HT-29 (cell line): ENCODE data around the gene ARHGEF5. TPM values are rescaled to one million over a fixed set of nuclear protein-coding genes. Genes with fewer than 3 reads are reported as not detected.
"Not testable (repeated sequence)": the region's sequence is repeated elsewhere in the genome, so short reads cannot be mapped to it uniquely, and the experiment has no call there.

Source experiments
- DNase-seq: peaks from one replicate; pipeline ENCODE4 v3.0.0-alpha.2; 2015; ENCODE audit warnings: low spot score
- total RNA-seq: library from RNA; depleted of rRNA; stranded (reverse); fragments of >200 nt; shearing (Covaris generic); gene quantifications from 2 replicates; pipeline ENCODE4 v1.2.3, GENCODE V29; 2014; rRNA removed

Gene ARHGEF5
- 24.4 and 28.4 TPM in 2 replicates for total RNA-seq

DNA sequence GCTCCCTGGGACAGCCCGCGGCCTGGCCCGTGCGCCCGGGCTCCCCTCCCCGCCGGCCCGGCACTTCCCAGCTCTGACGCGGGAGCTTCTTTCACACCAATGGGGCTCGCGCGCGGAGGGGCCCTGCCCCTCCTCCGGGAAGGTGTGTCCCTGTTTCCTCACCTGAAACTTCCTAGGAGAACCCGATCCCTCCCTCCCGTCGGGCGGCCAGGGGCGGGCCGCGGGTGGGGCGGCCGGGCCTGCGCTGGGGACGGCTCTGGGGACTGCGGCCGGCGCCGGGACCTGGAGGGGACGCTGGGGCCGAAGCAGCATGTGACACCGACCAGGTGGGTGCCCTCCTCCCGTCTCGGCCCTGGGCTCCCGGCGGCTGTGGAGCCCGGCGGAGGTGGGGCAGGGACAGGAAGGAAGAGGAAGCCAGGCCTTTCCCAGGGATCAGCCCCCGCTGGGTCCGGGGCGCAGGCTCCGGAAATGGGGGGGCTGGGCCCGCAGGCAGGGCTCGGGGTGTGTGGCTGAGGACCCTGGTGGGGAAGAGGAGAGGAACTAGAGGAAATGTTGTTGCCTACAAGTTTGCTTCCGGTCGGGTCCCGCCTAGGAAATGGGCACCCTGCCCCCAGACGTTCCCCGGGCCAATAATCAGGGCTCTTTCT, at the start of gene ARHGEF5:
TSS of gene ARHGEF5 (plus strand) at position 227 of the 647 bp plus-strand sequence. CDS start 7,268 bp downstream, outside the sequence.
- not testable (repeated sequence) for DNase-seq

DNA sequence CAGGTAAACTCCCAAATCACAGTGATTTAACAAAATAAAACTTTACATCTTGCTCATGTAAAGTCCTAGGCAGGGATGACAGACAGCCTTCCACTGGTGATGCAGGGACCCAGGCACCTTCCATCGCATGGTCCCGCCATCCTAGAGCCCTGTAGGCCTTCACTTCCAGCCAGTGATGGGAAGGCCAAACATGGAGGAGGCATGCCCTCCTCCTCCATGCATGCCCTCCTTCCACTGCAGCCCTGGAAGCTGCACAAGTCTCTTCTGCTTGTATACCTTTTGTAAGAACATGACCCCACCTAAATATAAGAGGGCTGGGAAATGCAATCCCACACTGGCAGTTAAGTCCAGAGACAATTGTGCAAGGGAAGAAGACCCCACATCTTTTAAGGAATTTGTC, 45.5 kb upstream of the ARHGEF5 start:
- DNase-seq: not testable (repeated sequence)

DNA sequence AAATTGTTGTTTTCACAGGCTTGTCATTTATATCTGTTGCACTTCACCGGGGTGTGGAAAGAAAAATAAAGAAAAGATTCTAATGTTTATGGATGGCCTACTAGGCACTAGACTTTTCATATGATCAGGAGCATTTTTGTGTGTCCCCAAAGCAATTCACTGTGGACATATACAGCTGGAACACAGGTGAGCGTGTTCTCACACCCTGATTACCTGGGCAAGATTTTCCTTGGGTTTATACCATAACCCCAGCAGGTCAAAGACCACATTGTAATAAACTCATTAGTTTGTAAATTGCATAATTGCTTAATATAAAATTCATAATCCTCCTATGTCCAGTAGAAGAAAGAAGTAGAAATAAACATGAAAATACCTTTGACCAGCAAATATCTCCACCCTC, 44.0 kb upstream of the ARHGEF5 start:
- not testable (repeated sequence) for DNase-seq

DNA sequence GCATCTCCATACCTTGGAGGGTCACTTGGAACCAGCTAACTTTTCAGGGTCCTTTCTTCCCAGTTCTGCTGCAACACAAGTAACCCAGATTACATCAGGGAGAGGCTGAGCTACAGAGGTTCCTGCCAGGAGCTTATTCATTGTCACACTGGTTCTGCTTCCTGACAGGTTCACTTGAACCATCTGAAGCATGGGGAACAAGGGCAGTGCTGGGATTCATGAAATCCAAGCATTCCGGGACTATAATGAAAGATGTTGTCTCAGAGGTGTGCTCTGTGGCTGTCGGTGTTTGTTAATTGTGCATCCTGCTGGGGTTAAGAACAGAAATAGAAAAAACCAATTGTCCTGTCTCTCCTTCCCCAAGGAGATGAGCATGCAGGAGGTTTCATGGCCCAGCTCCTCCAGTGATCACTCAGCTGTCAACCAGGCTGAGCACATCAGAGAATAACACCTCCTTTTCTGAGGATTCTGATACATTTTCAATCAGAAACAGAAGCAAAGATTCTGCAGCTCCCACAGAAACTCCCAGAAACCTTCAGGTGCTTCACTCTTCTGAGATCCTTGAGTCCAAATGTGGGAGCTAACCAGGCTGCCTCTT, 43.2 kb upstream of the ARHGEF5 start, which contains the start of gene OR2A1:
TSS of gene OR2A1 (plus strand) at position 548 of the 598 bp plus-strand sequence. CDS start 5,706 bp downstream, outside the sequence.
- not testable (repeated sequence) for DNase-seq

DNA sequence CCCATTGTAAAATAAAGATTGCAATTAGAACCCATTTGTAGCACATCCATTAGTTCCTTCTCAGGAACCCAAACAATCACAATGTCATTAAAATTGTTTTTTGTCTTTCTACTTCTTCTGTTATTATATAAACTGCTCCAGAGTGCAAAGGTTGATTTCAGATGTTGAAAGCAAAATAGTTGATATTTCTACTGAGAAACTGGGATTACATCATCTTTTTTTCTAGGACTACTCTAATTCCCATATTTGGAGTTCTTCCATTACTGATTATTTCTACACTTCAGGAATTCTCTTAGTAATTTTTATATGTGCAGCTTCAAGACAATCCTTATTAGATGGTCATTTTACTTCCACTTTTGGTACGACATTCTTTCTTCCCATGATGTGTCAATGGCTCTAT, 37.7 kb upstream of the ARHGEF5 start:
- DNase-seq: not testable (repeated sequence)

DNA sequence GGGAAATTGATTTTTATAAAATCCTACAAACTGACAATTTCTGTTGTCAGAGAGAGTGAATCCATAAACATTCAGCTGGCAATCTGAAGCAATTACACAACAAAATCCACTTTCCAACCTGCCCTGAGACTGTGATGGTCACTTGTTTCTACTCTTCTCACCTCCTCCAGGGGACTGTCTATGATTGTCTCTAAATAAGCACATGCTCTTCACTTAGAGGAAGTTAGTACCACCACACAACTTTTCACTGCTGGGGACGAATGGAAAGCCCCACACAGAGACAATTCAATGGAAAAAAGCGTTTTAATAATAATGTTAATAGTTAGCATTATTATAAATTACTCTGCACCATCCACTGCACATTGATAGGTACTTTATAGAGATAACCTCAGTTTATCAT, 35.7 kb upstream of the ARHGEF5 start:
- DNase-seq: not testable (repeated sequence)

DNA sequence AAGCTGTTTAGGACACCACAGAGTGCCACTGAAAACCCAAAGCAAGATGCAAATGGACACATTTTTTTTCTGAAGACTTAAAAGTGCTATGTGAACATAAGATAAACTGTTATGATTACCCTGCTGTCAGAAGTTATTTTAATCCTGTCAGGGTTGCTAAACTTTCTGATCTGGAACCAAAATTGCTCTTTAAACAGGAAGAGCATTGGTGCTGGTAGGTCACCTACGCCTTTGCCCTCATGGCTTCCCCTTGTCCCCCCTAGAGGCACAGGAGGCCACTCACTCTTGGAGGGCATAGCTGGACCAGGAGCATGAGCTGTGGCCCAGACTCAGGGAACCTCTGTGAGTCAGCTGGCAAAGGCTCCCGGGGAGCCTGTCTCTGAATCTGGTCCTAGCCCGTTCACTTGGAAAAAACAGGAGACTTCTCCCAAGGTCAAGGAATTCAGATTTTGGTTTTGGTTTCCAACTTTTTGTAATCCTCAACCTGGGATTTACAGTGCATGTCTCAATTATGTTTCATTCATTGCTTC, 33.5 kb upstream of the ARHGEF5 start:
- not testable (repeated sequence) for DNase-seq

DNA sequence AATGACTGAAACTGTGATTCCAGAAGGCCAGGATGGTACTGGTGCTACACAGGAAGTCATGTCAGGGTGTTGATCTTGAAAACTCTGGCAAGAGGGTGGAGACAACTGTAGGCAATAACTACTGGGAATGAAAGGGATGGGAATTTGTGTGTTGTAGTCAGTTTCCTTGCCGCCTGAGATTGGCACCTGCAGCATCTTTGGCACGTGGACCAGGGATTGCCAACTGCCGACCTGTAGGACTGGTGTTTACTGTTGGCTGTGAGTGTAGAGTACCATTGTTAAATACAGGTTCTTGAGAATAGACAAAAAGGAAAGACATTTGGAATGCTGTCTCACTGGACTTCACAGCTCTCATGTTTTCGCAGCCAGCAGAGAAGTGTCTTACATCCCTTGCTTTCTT, 31.8 kb upstream of the ARHGEF5 start:
- DNase-seq: not testable (repeated sequence)

DNA sequence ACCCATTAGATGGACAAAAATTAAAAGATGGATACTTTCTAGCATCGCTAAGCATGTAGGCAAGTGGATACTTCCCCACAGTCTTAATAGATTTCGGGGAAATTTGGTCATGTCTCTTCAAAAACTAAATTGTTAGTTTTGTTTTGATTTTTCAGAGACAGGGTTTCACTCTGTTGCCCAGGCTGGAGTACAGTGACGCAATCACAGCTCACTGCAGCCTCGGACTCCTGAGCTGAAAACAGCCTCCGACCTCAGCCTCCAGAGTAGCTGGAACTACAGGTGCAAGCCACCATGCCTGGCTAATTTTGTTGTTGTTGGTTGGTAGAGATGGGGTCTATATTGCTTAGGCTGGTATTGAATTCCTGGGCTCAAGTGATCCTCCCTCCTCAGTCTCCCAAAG, 29.3 kb upstream of the ARHGEF5 start:
- DNase-seq: not testable (repeated sequence)

DNA sequence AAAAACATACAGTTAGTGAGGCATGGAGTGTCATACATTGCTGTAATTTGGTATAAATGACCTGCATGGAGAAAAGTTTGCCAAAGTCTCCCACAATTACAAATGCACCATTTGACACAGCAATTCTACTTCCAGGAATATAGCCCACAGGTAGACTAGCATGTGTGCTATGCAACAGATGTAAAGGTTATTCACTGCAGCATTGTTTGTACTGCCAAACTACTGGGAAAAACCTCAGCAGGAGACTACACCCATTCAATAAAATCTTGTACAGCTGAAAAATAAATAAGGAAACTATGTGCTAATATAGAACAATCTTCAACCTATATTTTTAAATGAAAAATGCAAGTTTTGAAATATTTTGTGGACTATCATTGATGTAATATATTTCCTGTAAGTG, 25.2 kb upstream of the ARHGEF5 start:
- DNase-seq: not testable (repeated sequence)

DNA sequence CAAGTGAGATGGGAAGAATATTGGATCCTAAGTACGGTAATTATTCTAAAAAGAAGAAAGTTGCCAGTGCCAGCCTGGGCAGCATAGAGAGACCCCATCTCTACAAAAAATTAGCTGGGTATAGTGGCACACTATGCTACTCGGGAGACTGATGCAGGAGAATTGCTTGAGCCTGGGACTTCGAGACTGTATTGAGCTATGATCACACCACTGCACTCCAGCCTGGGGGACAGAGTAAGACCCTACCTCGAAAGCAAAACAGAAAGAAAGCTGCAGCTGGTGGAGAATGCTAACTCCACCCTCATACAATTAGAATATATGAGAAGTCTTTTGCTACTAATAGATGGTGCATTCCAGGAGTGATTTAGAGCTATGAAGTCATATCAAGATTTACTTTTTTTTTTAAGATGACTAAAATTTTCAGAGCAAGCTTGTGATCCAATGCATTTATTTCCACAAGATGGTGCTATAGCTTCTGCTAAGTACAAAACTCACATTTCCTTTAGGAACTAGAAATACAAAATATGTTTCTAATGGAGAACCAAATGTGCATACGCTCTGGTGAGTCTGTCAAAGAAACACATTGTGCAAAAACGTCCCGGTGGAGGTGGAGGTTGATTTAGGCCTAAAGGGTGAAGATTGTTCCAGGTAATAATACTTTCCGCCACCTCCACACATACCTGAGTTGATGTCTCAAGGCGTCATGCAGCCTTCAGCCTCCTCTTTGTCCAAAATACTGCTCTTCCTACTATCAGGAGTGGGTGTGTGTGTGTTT, 23.8 kb upstream of the ARHGEF5 start:
- DNase-seq: not testable (repeated sequence)

DNA sequence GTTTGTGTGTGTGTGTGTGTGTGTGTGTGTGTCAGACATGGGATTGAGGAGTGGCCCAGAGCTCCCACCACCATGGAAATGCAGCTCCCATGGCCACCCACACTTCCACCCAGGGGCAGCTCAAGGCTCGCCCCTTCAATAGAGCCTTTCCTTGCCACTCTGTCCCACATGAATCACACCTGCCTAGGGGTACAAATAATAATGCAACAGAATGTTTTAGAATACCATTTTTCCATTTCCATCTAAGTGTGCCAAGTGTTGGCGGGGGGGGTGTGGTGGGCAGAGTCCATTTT, 23.3 kb upstream of the ARHGEF5 start:
- not testable (repeated sequence) for DNase-seq

DNA sequence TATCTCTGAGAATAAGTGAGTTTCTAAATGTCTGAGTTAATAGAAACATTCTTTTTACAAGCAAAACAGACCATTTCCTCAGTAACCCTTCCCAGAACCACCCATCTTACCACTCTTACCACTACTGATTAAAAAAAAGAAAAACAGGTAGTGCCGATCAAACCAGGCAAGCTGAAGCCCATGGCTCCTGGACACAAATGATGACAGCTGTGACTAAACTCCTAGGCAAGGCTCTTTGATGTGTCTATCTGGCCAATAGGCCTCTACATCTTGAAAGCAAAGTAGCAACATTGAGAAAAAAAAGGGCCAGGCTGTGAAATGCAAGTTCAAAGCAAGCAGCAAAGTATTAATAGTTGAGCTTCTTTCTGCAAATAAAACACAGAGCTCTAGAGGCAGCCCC, 6.6 kb upstream of the ARHGEF5 start:
- DNase-seq: not testable (repeated sequence)

DNA sequence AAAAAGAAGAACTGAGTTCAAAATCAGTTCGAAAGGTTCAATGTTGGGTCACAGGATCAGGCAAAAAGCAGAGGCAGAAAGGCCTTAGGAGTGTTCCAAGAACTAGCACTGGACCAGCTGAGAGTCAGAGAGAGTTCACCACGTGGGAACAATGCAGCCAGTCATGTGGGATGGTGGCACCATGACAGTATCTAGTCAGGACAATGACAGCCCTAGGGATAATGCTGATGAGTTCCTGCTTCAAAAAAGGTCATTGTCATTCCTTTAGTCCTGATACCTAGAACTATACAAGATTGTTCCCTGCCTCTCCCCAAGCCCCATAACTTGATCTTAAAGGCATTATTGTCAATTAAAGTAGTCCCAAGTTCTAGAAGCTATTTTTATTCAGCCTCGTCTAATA, 3.5 kb upstream of the ARHGEF5 start:
- DNase-seq: not testable (repeated sequence)

DNA sequence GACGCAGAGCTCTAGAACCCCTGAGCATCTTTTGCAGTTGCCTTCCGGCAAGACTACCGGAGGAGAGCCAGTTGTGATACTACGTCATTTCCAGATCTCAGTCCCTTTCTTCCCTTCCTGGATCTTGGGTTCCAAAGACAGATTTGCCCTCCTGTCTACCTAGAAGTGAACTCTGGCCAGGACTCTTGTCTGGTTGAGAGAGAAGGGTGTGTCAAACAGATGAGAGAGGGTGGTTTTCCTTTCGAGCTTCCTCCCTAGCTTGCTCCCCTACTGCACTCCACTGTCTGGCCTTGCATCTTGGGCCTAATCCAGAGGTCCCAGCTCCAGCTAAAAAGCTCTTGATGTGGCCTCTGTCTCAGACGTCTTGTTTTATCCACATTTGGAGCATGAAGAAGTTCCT, 983 bp downstream of the ARHGEF5 start:
- DNase-seq: not testable (repeated sequence)

DNA sequence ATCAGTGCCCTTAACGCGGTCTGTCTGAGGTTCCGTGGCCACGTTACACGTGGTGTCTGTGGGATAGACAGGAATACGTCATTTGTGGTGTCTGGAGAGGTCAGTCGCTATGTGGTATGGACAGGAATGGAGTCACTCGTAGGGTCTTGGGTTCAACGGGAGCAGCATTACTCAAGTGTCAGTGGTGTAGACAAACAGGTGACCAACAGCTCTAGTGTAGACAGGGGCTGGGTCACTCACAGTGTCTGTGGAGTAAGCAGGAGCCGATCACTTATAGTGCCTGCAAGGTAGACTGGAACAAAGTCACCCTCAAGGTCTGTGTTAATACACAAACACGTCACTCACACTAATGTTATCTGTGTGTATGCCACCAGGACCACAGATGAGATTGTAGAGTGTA, 1.7 kb downstream of the ARHGEF5 start:
- not testable (repeated sequence) for DNase-seq

DNA sequence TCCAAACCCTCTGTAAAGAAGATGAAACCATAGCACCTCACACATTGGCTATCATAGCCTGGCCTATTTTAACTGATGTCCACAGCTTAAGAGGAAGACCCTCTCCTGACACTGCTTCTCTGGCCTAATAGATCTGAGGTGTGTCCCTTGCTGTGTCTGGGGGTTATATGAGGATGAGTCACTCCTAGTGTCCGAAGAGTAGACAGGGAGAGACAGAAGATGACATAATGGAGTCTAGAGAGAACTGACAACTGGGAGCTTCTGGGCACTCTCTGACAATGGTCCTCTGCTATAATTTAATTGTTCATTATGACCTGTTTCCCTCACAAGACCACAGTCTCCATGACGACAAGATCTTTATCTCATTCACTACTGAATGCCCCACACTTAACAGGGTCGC, 6.9 kb downstream of the ARHGEF5 start:
- DNase-seq: not testable (repeated sequence)

DNA sequence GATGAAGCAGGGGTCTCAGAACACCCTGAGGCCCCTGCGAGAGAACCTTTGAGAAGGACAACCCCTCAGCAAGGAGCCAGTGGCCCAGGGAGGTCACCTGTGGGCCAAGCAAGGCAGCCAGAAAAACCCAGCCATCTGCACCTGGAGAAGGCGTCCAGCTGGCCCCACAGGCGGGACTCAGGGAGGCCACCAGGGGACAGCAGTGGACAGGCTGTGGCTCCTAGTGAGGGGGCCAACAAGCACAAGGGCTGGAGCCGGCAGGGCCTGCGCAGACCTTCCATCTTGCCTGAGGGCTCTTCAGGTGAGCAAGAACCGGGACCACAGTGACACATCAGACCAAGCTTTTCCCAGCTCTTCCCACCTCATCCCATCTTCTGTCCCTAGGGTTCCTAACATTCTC, 10.3 kb downstream of the ARHGEF5 start:
- not testable (repeated sequence) for DNase-seq

DNA sequence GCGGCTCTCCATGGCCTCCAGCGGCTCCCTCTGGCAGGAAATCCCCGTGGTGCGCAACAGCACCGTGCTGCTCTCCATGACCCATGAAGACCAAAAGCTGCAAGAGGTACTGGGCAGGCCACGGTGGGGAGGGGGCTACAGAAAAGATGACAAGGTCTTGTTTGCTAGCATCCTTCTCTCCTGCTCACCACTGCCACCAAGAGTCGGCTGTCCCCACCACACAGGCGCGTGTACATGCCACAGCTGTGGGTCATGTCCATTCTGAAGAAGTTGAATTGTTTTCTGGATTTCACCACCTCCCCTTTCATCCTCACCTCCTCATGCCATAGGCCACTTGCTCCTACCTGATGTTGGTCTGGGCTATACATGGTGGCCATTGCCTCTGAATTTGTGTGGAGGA, 12.0 kb downstream of the ARHGEF5 start:
- DNase-seq: not testable (repeated sequence)

DNA sequence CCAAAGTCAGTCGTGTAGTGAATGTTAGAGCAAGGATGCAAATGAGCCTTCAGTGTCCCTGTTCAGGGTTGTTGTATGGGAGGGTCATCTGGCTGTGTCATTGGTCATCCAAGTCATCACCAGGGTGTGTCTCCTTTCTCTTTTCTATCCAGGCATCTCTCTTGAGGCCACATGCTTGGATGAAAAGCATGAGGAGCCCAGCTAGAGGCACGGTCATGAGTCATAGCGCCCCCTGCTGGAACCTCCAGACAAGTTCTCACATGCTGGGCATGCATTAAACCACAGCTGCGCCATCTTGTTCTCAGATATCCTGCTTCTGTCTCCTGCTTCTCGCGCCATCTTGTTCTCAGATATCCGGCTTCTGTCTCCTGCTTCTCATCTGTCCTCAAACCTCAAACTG, 14.0 kb downstream of the ARHGEF5 start:
- not testable (repeated sequence) for DNase-seq

DNA sequence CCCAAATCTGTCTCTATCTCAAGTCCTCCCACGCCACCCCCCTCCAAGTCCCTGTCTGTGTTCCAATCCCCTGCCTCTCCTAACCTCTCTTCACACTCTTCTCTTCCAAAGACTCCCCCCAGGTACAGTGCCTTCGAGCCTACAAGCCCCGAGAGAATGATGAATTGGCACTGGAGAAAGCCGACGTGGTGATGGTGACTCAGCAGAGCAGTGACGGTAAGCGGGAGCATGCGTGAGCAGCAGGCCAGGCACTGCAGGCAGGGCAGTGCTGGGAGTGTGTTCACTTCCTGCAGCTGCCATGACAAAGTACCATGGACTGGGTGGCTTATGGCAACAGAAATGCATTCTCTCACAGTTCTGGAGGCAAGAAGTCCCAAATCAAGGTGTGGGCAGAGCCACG, 23.4 kb downstream of the ARHGEF5 start:
- DNase-seq: no peak

DNA sequence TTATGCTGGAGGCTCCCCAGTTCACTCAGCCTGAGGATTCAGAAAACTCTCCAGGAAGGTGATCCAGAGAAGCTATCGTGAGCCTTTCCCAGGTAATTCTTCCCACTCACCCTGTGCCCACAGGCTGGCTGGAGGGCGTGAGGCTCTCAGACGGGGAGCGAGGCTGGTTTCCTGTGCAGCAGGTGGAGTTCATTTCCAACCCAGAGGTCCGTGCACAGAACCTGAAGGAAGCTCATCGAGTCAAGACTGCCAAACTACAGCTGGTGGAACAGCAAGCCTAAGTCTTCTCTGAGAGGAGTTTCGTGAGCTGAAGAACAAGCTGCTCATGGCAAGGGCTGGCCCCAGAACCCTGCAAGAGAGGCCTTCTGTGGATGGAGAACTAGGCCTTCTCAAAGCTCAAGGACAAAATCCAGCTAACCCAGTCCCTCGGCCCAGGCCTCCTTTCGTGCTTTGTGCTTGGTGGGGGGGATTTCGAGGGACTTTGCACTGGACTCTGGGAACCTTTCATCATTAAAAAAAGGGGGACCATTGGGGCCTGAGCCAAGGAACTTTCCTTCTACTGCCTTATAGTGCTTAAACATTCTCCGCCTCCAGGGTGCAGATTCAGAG, 24.7 kb downstream of the ARHGEF5 start:
- no peak for DNase-seq
